AG20443 (cell line): ENCODE measurements around the gene KIAA1671.
"Not testable (repeated sequence)": the region's sequence is repeated elsewhere in the genome, so short reads cannot be mapped to it uniquely, and the experiment has no call there.

Source experiments
- DNase-seq: peaks from one replicate; pipeline ENCODE4 v3.0.0; 2012; ENCODE audit warnings: low spot score, mixed read lengths

Gene KIAA1671

GRCh38 chr22:25172153-25172552 lies 219.6 kb downstream of the KIAA1671 start:
- no peak for DNase-seq

DNA sequence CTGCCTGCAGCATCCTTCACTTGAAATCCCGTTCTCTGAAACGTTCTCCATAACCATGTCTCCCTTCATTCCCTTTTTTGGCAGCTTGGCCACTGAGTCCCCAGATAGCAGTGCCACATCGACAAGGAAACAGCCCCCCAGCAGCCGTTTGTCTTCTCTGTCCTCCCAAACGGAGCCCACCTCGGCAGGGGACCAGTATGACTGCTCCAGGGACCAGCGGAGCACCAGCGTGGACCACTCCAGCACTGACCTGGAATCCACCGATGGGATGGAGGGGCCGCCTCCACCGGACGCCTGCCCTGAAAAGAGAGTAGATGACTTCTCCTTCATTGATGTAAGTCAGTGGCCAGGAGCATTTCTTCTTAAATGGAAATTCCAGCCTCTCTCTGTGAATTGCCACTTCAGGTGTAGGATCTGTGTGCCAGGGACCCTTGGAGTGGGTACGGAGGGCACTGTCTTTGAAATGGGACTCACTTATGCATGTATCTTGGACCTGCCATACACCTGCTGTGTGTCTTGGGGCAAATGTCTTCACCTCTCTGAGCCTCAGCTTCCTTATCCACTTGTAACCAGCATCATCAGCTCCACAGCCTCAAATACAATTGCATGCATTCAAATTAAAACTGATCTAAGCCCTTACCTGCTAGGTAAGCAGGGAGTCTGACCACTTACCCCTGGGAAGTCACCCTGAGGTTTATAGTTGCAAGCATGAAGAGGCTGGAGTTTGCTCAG lies 221.8 kb downstream of the KIAA1671 start:
- no peak for DNase-seq

DNA sequence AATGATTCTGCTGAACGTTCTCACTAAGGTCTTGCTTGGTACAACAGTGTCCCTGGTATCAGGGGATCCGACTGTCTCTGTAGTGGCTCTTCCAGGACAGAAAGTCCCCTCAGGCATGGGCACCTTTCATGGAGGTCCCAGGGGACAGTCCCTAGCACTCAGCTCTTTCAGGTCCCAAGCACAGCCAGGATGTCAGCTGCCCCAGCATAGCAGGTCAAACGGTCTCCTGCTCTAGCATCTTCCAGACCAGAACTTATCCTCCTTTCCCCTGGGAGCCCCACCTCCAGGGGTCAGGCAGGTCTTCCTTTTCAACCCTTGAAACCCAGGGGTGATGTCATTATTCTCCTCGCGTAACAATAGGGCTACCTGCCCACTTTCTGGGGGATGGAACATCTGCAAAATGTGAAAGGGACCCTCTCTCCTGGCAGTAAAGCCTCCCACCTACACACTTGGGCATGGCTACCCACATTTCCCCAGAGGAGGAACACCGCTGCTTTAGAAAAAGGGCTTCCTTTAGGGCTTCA lies 222.4 kb downstream of the KIAA1671 start:
- no peak for DNase-seq

- DNase-seq, result no peak
Observed at GRCh38 chr22:25176175-25176574, 223.7 kb downstream of the KIAA1671 start.

DNA sequence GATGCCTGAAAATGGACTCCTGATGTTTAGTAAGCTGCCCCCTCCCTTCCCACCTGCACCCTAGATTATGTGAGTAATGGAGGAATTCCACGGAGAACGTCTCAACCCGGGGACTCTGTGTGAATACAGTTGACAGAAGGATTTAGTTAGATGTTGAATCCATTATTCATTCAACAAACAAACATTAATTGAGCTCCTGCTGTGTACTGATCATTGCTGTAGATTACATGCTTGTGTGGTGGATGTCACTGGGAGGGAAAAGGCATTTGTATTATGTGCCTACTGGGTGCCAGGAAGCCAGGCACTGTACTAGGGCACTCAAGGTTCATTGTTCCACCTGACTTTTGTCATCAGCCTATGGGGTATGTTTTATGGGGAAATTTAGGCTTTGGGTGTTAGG lies 224.3 kb downstream of the KIAA1671 start:
- DNase-seq, result no peak

DNA sequence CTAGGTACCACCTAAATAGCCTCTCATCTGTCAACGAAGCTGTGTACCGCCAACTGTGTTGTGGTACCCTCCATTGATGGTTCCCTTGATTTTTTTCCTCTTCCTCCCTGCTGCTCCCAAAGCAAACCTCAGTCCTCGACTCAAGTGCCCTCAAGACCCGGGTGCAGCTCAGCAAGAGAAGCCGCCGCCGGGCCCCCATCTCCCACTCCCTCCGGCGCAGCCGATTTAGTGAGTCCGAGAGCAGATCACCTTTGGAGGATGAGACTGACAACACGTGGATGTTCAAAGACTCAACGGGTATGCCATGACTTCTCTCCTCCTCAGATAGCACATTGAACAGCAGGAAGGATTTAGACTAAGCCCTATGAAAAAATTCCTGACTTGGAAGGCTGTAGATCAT lies 224.7 kb downstream of the KIAA1671 start:
- DNase-seq, result no peak

DNA sequence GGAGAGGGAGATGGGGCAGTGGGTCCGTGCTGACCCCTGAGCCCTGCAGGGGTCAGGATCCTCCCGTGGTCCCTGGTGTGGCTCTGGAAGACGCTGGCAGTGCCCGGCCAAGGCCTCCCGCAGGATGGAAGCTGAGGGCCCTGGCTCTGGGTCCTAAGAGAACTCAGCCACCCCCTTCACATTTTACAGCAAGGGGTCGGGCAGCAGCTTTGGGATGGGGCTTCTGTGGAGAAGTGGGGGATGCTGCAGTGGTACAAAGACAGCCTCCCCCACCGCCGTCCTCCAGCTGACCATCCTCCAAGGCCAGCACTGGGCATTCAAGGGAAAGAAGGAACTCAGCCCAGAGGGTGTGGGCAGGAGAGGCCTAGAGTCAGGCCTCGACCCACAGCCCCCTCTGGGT lies 225.4 kb downstream of the KIAA1671 start:
- no peak for DNase-seq

DNA sequence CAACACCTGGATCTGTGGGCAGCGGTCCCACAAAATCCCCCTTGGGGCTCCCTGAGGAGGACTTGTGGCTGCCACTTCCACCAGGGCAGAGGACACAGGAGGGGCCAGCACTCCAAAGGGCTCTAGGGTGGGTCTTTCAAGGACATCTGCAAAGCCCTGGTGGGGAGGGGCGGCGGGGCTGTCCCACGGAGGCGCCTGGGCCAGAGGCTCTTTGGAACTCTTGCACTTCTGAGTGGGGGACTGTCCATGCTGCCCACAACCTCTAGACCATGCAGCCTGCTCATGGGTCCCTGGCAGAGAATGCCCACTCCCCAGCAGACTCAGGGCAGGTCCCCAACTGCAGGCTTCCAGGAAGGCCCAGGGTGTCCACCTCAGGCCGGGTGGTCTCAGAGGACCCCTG lies 225.8 kb downstream of the KIAA1671 start:
- DNase-seq, result not testable (repeated sequence)

GRCh38 chr22:25178869-25179631 lies 226.5 kb downstream of the KIAA1671 start:
- not testable (repeated sequence) for DNase-seq

DNA sequence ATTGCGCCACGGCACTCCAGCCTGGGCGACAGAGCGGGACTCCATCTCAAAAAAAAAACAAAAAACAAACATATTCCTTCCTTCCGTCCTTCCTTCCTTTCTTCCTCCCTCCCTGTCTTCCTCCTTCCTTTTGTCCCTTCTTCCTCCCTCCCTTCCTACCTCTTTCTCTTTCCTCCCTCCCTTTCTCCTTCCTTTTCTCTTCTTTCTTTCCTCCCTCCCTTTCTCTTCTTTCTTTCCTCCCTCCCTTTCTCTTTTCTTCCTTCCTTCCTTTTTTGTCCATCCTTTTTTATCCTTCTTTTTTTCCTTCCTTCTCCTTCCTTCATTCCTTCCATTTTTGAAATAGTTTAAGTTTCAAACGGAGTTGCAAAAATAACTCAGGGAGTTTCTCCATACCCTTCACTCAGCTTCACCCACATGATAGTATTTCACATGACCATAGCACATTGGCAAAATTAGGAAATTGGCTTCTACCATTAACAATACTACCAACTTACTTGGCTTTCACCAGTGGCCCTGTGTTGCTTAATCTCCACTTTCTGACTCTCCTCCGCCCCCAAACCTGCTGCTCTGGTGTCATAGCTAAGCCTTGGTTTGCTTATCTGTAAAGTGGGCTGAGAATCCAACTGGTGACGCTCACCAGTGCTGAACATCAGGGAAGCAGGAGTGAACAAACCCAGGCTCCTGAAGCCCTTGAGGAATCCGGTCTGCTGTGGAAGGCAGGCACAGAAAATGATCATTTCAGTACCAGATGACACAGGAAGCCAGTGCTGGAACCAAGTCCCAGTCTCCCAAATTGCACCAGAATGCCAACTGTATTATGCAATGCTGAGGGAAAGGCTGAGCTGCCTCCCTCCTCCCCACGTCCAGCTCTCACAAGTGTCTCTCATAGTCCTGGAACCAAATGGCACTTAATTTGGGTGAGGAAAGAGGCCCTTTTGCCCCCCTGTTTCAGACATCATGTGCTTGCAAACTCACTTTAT lies 229.9 kb downstream of the KIAA1671 start:
- DNase-seq, result peak; percentile 42

DNA sequence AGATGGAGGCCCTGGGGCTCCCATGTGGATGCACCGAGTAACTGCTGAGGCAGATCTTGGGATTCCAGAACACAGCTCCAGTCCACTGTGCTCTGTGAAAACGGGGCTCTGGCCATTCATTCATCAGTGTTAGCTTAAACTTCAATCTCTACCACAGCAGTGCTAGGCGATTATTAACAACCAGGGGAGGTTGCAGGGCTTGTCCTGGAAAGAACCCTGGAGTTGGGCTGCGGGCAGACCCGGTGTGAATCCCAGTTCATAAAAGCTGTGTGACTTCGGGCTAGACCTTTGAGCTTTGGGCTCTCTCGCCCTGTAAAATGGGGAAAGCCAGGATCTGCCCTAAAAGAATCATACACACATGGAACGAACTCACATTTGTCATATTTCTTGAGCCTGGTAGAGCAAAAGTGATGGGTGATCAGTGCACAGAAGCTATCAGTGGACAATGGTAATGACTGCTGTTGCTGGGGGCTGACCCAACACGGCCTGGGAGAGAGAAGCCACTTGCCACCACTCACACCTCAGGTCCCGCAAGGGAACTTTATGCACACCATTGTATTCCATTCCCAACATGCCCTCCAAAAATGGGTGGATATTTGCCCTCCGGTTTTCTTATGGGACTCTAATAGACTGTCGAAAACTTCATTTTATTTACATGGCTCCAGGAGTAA lies 231.6 kb downstream of the KIAA1671 start:
- no peak for DNase-seq

DNA sequence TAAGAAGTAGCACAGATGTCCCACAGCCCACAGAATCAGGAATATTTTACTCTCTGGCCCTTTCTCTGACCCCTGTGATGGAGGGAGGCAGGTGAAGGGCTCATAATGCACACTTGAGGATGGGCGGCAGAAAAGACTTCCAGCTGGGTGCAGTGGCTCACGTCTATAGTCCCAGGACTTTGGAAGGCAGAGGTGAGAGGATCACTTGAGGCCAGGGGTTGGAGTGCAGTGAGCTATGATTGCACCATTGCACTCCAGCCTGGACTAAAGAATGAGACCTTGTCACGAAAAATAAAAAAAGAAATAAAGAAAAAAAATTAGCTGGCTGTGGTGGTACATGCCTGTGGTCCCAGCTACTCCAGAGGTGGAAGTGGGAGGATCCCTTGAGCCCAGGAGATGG lies 233.6 kb downstream of the KIAA1671 start:
- DNase-seq, result no peak

- no peak for DNase-seq
Observed at GRCh38 chr22:25187469-25187868, 235.0 kb downstream of the KIAA1671 start.

DNA sequence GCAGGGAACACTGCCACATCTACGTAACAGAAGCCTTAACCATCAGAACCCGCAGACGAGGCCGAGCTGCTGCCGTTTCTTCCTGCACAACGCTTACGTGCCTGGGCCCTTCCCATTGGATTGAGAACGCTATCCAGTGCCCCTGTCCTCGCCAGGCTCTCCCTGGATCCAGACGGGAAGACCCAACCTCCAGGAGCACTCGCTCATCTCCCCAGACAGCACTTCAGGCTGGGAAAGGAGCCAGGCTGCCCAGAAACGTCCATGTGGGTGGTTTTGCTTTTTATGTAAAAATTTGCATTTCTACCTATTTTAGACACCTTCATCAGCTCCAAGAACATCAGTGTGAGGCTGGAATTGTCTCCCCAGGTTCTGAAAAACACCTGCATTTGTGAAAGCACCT lies 239.9 kb downstream of the KIAA1671 start:
- no peak for DNase-seq

GRCh38 chr22:25193130-25193529 lies 240.6 kb downstream of the KIAA1671 start:
- no peak for DNase-seq

GRCh38 chr22:25193548-25193947 lies 241.0 kb downstream of the KIAA1671 start:
- no peak for DNase-seq

- no peak for DNase-seq
Observed at GRCh38 chr22:25196326-25196725, 243.8 kb downstream of the KIAA1671 start.

DNA sequence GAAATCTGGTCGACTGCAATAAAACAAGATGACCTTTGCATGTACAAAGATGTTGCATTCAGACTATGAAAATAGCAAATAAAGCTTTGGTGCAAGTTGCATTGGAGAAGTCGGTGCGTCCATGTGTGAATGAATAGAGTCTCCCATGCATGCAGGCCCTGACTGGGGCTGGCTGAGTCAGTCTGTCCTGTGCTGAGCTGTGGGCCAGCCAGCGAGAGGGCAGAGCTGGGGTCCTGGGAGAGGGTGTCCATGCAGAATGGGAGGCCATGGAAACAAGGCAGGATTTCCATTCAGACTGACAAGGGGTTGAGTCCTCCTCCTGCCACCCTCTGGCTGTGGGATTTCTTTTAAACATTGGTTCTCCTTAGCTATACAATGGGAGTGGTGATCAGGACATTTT lies 244.8 kb downstream of the KIAA1671 start:
- DNase-seq, result no peak

DNA sequence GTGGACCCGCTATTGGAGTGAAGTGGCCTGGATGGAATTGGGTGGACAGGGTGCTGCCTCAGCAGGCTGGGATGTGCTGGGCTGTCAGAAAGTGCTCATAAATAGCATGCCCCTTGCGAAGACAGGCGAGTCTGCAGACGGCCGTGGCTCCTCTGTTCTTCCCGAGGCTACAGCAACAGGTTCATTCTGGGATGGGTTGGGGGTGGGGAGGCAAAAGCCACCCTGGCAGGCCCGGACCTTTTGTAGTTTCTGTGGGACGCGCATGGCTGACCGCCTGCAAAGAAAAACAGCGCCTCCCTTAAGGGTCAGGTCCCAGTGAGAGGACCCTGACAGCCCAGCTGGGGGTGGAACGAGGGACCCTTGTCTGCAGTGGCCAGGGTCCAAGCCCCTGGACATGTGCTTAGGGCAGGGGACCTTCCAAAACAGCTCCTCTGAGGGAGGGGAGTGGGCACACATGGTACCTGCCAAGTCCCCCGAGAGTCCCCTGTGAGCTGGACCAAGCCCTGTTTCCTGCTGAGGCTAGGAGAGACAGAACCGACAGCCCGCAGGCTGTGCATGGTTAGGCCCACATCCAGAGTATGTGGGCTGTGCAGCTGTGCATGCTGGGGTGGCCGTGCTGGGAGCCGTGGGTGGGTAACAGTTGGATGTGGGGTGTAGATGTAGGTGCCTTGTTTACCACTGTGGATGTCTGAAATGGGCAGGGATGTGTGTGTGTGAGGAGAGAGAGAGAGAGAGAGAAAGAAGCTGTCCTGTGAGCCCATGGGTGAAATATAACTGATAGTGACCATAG lies 247.4 kb downstream of the KIAA1671 start, which contains the start of gene CRYBB3:
CRYBB3 (plus strand) TSS at position 128 of the 790 bp plus-strand sequence. CDS start 1,539 bp downstream, outside the sequence.
- DNase-seq, result no peak

GRCh38 chr22:25200967-25201366 lies 248.5 kb downstream of the KIAA1671 start:
- no peak for DNase-seq
